ENCODE results near the gene DDX51.

- TF ChIP-seq, protein P1, sequence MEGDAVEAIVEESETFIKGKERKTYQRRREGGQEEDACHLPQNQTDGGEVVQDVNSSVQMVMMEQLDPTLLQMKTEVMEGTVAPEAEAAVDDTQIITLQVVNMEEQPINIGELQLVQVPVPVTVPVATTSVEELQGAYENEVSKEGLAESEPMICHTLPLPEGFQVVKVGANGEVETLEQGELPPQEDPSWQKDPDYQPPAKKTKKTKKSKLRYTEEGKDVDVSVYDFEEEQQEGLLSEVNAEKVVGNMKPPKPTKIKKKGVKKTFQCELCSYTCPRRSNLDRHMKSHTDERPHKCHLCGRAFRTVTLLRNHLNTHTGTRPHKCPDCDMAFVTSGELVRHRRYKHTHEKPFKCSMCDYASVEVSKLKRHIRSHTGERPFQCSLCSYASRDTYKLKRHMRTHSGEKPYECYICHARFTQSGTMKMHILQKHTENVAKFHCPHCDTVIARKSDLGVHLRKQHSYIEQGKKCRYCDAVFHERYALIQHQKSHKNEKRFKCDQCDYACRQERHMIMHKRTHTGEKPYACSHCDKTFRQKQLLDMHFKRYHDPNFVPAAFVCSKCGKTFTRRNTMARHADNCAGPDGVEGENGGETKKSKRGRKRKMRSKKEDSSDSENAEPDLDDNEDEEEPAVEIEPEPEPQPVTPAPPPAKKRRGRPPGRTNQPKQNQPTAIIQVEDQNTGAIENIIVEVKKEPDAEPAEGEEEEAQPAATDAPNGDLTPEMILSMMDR (IDR thresholded peaks at IDR 0.05 in 2 of 3, conservative IDR thresholded peaks at IDR 0.05 in 1 of 3; ENCODE audit: borderline replicate concordance in 1 of 3, insufficient read depth in 1 of 3, low read depth in 2 of 3, low read length in 2 of 3), result no peak
- TF ChIP-seq POLR2A (IDR thresholded peaks at IDR 0.05; ENCODE audit: borderline replicate concordance, extremely low read depth, insufficient read depth, insufficient read length) (no peak), EZH2 (IDR thresholded peaks at IDR 0.05) (no peak), REST (IDR thresholded peaks at IDR 0.05; ENCODE audit: low read depth) (no peak), SP1 (IDR thresholded peaks at IDR 0.05; ENCODE audit: low read depth) (no peak), EGR1 (IDR thresholded peaks at IDR 0.05; ENCODE audit: low read depth) (no peak), POLR2AphosphoS5 (IDR thresholded peaks at IDR 0.05; ENCODE audit: low read depth, low read length) (no peak), RAD21 (IDR thresholded peaks at IDR 0.05; ENCODE audit: low read depth) (no peak), ZNF274 (IDR thresholded peaks at IDR 0.05; ENCODE audit: low read depth, low read length) (no peak), EZH2phosphoT487 (IDR thresholded peaks at IDR 0.05; ENCODE audit: borderline replicate concordance) (no peak)
These were observed 22.0 kb upstream of the DDX51 start for GRCh38 chr12:132166093-132166492.

All from HCT116 (cell line).